ENCODE measurements around the gene NAV2.
"Not testable (repeated sequence)": the region's sequence is repeated elsewhere in the genome, so short reads cannot be mapped to it uniquely, and the experiment has no call there.

The NAV2 gene

GRCh38 chr11:19996571-19996970 is 283.9 kb downstream of the NAV2 start:
- no peak for DNase-seq (ENCODE audit: low read depth in 2 of 2)

DNA sequence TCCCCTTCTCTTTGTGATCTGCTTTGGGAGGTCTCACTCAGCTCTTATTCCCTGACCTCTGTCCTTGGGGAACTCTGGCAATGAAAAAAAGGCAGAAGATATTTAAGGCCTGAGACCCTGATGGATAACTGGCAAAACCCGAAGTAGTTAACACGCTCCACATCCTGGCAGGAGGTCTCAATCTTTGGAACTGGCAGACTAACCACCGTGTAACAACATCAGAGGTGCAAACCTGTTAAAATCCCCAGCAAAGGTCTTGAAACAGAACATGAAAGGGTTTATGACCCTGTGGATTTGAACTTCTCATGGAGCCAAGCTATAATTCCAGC is 287.3 kb downstream of the NAV2 start:
- DNase-seq (ENCODE audit: low read depth in 2 of 2) = no peak

GRCh38 chr11:20000351-20001134 is 287.9 kb downstream of the NAV2 start:
- DNase-seq (ENCODE audit: low read depth in 2 of 2) = no peak

DNA sequence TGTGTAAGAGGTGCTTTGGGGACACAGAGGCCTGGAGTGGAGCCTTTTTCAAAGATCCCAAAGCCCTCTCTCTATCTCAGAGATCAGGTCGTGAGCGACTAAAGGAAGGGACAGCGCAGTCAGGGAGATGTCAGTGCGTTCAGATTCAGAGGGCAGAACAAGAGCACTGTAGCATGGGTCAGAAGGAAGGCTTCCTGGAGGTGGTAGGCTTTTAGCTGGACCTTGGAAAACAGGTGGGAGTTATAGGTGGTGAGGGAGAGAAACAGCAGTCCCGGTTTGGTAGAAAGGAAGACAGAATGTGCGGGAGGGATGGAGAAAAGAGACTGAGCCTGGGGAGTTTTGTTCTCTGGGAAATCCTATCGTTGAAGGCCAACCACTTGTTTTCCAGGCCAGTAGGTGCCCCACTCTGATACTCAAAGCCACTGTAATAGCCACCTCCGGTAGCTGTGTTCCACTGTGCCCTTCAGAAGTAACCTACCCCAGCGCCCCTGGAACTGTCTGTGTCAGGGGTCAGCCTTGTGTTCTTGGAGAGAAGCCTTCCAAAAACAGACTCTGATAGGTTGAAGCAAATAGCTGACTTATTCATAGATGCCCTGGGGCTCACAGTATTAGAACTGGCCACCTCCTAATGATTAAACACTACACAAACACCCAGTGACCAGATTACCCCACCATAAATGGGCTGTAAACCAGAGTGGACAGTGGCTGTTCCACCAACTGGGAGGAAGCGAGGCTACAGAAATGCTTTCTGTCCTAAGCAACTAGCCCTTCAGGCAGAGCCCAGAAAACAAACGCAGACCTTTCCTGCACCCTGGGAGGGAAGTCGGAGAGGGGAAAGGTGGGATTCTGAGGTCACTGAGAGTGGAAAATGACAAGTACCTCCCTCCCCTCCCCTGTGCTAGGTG is 289.9 kb downstream of the NAV2 start:
- no peak for DNase-seq (ENCODE audit: low read depth in 2 of 2)

- no peak for DNase-seq (ENCODE audit: low read depth in 2 of 2)
These were observed 290.7 kb downstream of the NAV2 start for GRCh38 chr11:20003351-20003750.

DNA sequence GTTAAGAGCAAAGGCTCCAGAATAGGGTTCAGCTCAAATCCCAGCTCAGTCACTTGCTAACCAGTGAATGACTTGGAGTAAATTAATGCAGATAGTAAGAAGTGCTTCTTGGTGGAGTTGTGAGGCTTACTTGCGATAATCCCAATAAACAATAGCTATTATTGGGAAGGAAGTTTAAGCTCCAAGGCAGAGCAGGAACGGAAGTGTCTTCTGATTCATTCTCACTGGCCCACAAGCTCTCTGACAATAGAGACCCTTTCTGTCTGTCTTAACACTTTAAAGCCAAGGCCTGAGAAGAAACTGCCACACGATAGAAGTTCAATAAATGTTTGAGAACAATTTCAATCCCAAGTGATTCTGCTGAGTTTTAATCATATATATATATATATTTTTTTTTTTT is 292.2 kb downstream of the NAV2 start:
- no peak for DNase-seq (ENCODE audit: low read depth in 2 of 2)

- DNase-seq (ENCODE audit: low read depth in 2 of 2) = no peak
These were observed 293.1 kb downstream of the NAV2 start for GRCh38 chr11:20005747-20006146.

GRCh38 chr11:20006618-20007017 is 294.0 kb downstream of the NAV2 start:
- not testable (repeated sequence) for DNase-seq (ENCODE audit: low read depth in 2 of 2)

- DNase-seq (ENCODE audit: low read depth in 2 of 2) = no peak
These were observed 294.7 kb downstream of the NAV2 start for GRCh38 chr11:20007386-20007785.

- no peak for DNase-seq (ENCODE audit: low read depth in 2 of 2)
These were observed 295.7 kb downstream of the NAV2 start for GRCh38 chr11:20008190-20008870.

- no peak for DNase-seq (ENCODE audit: low read depth in 2 of 2)
These were observed 296.4 kb downstream of the NAV2 start for GRCh38 chr11:20008871-20009644.

DNA sequence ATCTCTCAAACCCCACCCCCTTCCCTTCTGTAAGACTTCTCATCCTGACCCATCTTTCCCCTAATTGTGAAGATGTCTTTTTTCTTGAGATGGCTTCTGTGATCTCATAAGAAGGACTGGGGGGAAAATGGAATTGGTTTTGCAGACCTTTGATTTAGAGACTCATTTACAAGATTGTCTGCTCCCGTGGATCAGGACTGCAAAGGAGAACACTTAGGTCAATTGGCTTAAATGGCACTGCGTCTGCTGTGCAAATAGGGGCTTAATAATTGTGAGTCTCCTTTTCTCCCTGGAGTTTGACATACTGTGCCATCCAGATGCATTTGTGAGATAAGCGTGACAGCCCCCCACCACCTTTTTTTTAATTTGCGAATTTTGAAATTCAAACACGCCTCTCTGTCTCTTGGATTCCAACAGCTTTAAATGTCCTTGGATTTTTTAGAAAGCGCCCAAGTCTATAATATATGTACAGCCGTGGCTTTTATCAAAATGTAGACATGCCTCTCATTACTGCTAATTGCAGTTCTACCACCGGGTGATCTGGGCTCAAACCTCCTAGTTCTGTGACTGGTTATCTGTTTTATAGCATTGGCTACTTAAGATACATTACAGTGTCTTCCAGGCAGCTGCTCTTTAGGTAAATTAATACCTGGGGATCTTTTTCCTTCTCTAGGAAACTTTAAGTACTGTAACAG is 297.7 kb downstream of the NAV2 start:
- no peak for DNase-seq (ENCODE audit: low read depth in 2 of 2)

DNA sequence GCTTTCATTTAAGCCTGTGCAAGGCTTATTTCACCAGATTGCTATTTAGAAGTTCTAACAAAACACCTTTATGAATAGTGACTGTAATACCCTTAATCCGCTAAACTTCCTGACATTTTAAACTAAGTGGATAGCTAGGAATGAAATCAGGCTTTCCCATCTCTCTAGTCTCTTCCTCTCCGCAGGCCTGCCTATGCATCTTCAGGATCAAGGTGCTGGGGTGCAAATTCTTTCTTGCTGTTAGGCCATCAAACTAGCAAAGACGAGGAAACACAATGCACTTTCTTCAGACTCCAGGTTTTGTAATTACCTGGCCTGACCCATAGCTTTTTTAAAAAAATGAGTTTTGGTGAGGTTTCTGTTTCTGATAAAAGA is 298.2 kb downstream of the NAV2 start:
- no peak for DNase-seq (ENCODE audit: low read depth in 2 of 2)

- DNase-seq (ENCODE audit: low read depth in 2 of 2) = no peak
These were observed 298.8 kb downstream of the NAV2 start for GRCh38 chr11:20011307-20011951.

DNA sequence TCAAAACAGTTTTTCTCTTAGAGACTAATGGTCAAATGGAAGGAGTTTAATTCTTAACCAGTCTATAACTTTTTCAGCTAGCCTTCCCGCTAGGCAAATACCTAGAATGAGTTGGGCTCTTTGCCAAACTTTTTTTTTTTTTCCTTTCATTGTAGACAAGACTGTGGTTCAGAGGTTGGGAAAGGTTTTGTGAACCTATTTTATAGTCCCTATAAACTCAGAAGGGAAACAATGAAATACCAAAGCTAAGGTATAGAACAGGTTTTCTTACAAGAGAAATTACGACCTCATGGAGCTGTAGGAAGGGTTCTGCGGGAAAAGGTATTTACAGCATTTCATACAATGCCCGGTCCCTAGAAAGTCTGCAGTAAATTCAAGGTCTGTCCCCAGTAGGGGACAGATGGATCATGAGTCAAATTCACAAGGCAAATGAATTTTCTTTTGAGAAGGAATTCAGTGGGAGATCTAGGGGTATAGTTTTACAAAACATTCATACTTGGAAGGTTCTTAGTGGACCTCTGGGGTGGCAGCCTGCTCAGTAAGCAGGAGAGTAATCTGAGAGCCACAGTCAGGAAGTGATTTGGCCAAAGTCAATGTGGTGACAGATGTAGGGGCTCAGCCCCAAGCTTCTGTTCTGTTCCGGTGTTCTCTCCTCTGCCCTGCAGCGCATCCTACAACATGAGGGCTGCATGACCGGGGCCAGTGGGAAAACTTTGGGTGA is 300.9 kb downstream of the NAV2 start:
- no peak for DNase-seq (ENCODE audit: low read depth in 2 of 2)

DNA sequence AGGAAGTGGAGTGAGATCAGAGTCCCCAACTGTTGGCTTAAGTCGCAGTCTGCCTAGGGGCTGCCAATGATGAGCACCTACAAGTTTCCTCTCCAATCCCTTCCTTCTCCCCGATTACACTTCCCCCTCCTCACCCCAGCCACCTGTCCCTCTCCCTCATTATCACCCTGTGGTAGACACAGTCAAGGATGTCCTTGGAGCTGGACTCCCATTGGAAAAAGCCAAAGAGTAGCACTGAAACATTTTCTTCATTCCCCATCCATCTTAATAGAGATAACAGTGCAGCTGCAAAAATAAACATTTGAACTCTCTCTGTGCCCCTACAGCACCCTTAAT is 301.4 kb downstream of the NAV2 start:
- no peak for DNase-seq (ENCODE audit: low read depth in 2 of 2)

GRCh38 chr11:20015101-20015500 is 302.5 kb downstream of the NAV2 start:
- DNase-seq (ENCODE audit: low read depth in 2 of 2) = no peak

DNA sequence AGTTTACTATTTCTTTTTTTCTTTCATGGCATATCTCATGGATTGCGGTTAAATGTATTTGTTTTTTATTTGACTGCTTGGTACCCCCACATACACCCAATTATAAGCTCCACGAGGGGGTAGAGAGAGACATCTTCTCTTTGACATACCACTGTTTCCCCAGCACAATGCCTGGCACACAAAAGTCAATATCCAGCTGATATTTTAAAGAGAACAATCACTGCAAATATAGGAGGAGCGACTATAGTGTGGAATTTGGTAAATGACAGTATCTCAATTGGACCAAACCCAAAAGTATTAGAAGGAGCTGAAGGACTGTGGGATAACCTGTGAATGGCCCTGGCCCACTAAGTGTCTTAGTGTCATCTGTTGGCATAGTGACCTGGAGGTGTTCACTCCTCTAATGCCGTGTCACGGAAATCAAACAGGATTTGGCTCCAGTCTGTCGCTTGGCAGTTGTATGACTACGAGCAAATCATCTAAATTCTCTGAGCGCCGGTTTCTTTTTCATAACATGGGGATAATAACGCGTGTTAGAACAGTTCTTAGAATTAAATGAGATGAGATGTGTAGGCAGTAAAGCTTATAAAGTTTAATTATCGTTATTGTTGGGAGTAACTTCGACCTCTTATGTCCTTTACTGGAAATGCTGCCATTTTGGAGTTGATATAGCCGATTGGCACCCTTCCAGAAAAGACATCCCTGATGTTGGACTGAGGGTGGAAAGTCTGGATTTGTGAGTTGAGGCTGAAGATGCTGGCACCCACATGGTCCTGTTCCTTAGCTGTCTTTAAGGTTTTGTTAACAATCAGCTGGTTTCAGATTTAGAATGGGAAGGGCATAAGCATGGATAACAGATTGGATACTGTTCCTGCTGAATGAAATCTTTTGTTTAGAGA is 303.1 kb downstream of the NAV2 start:
- DNase-seq (ENCODE audit: low read depth in 2 of 2) = no peak

DNA sequence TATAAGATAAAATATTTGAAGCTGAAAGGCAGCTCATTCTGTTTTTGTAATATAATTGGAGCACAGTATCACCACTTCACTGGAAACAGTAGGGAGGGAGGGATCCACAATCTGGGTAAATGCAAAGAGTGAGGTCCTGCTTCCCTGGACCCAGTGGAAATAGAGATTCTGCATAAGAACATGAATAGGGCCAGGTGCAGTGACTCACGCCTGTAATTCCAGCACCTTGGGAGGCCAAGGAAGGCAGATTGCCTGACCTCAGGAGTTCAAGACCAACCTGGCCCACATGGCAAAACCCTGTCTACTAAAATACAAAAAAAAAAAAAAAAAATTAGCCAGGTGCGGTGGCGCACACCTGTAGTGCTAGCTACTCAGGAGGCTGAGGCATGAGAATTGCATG is 303.9 kb downstream of the NAV2 start:
- DNase-seq (ENCODE audit: low read depth in 2 of 2) = no peak
